EL (cell line): ENCODE data around the gene CNNM2.
"Not testable (repeated sequence)": the region's sequence is repeated elsewhere in the genome, so short reads cannot be mapped to it uniquely, and the experiment has no call there.

Source experiments
- DNase-seq: peaks from one replicate; pipeline ENCODE4 v3.0.0-alpha.2; 2016

Gene CNNM2

GRCh38 chr10:102927311-102928010, 9.4 kb downstream of the CNNM2 start:
- no peak for DNase-seq

GRCh38 chr10:102928442-102928841, 10.3 kb downstream of the CNNM2 start:
- DNase-seq, result not testable (repeated sequence)

GRCh38 chr10:102930720-102931119, 12.6 kb downstream of the CNNM2 start:
- DNase-seq, result no peak

GRCh38 chr10:102931643-102932042, 13.5 kb downstream of the CNNM2 start:
- peak; percentile 8 for DNase-seq

- DNase-seq, result no peak
Observed at GRCh38 chr10:102935505-102935904, 17.4 kb downstream of the CNNM2 start.

- DNase-seq, result no peak
Observed at GRCh38 chr10:102935939-102936605, 18.0 kb downstream of the CNNM2 start.

GRCh38 chr10:102941401-102941800, 23.3 kb downstream of the CNNM2 start:
- DNase-seq, result no peak

- no peak for DNase-seq
Observed at GRCh38 chr10:102945449-102945848, 27.4 kb downstream of the CNNM2 start.

GRCh38 chr10:102945962-102946361, 27.9 kb downstream of the CNNM2 start:
- no peak for DNase-seq

GRCh38 chr10:102946992-102947391, 28.9 kb downstream of the CNNM2 start:
- DNase-seq, result no peak

GRCh38 chr10:102948176-102948575, 30.1 kb downstream of the CNNM2 start:
- DNase-seq, result no peak

GRCh38 chr10:102948786-102949185, 30.7 kb downstream of the CNNM2 start:
- DNase-seq, result no peak

GRCh38 chr10:102949916-102950315, 31.8 kb downstream of the CNNM2 start:
- DNase-seq, result no peak

GRCh38 chr10:102951316-102951715, 33.2 kb downstream of the CNNM2 start:
- DNase-seq, result no peak

- DNase-seq, result no peak
Observed at GRCh38 chr10:102959360-102959759, 41.3 kb downstream of the CNNM2 start.

GRCh38 chr10:102960157-102960556, 42.1 kb downstream of the CNNM2 start:
- no peak for DNase-seq

GRCh38 chr10:102962267-102962666, 44.2 kb downstream of the CNNM2 start:
- peak; percentile 8 for DNase-seq

GRCh38 chr10:102962951-102963755, 45.1 kb downstream of the CNNM2 start:
- peak; percentile 6 for DNase-seq

- DNase-seq, result no peak
Observed at GRCh38 chr10:102963756-102964025, 45.6 kb downstream of the CNNM2 start.

GRCh38 chr10:102964064-102964463, 46.0 kb downstream of the CNNM2 start:
- not testable (repeated sequence) for DNase-seq

GRCh38 chr10:102964713-102965112, 46.6 kb downstream of the CNNM2 start:
- DNase-seq, result no peak

- no peak for DNase-seq
Observed at GRCh38 chr10:102965311-102965851, 47.3 kb downstream of the CNNM2 start.

GRCh38 chr10:102967123-102967522, 49.0 kb downstream of the CNNM2 start:
- DNase-seq, result no peak
